Neural progenitor cell (in vitro differentiated cells): ENCODE results near the gene MAP7D1. TPM values are rescaled to one million over a fixed set of nuclear protein-coding genes. Genes with fewer than 3 reads are reported as not detected.

Experiments
- DNase-seq: peaks from one replicate; pipeline ENCODE4 v3.0.0-alpha.2; 2016; ENCODE audit warnings: low spot score
- H2AFZ ChIP-seq: fragments of 200-600 bp; sonication (generic); replicated peaks from 2 replicates; pipeline ENCODE4 v1.6.1; 2016; ENCODE audit warnings: antibody characterized with exemption
- H3F3A ChIP-seq: fragments of 200-600 bp; sonication (generic); 2 replicates; pipeline ENCODE4 v1.6.1; 2016; ENCODE audit warnings: antibody characterized with exemption, low read depth
- H3K27ac ChIP-seq: fragments of 200-600 bp; sonication (generic); 2 replicates; pipeline ENCODE4 v1.5.1; 2016; ENCODE audit warnings: mild to moderate bottlenecking
- H3K27me3 ChIP-seq: fragments of 200-600 bp; sonication (generic); 2 replicates; pipeline ENCODE4 v1.6.1; 2016; ENCODE audit warnings: mild to moderate bottlenecking, moderate library complexity
- H3K36me3 ChIP-seq: fragments of 200-600 bp; sonication (generic); 2 replicates; pipeline ENCODE4 v1.5.1; 2016
- H3K4me1 ChIP-seq: fragments of 200-600 bp; sonication (generic); 2 replicates; pipeline ENCODE4 v1.6.1; 2016; ENCODE audit warnings: mixed run types
- H3K4me2 ChIP-seq: fragments of 200-600 bp; sonication (generic); 2 replicates; pipeline ENCODE4 v1.6.1; 2016
- H3K4me3 ChIP-seq: fragments of 200-600 bp; sonication (generic); 2 replicates; pipeline ENCODE4 v1.5.1; 2016
- H3K79me2 ChIP-seq: fragments of 200-600 bp; sonication (generic); 2 replicates; pipeline ENCODE4 v1.6.1; 2016; ENCODE audit warnings: low read depth
- H3K9ac ChIP-seq: fragments of 200-600 bp; sonication (generic); 2 replicates; pipeline ENCODE4 v1.6.1; 2016
- H3K9me3 ChIP-seq: fragments of 200-600 bp; sonication (generic); 2 replicates; pipeline ENCODE4 v1.5.1; 2016; ENCODE audit warnings: low read depth
- H4K20me1 ChIP-seq: fragments of 200-600 bp; sonication (generic); 2 replicates; pipeline ENCODE4 v1.6.1; 2016; ENCODE audit warnings: low read depth
- H3K27ac Mint-ChIP-seq: 3 replicates; pipeline ENCODE4 v1.8.0; 2021; ENCODE audit warnings: mixed read lengths
- H3K27me3 Mint-ChIP-seq: 2 replicates; pipeline ENCODE4 v1.8.0; 2022; ENCODE audit warnings: low read depth, mild to moderate bottlenecking, inconsistent platforms, moderate library complexity, mixed read lengths; ENCODE audit not compliant: insufficient read depth
- H3K36me3 Mint-ChIP-seq: 3 replicates; pipeline ENCODE4 v1.8.0; 2021; ENCODE audit warnings: mixed read lengths
- H3K4me1 Mint-ChIP-seq: 3 replicates; pipeline ENCODE4 v1.8.0; 2021; ENCODE audit warnings: mixed read lengths
- H3K4me3 Mint-ChIP-seq: 3 replicates; pipeline ENCODE4 v1.8.0; 2021; ENCODE audit warnings: mild to moderate bottlenecking, moderate library complexity, mixed read lengths
- H3K9me3 Mint-ChIP-seq: 3 replicates; pipeline ENCODE4 v1.8.0; 2020; ENCODE audit warnings: mixed read lengths
- EZH2 ChIP-seq: fragments of 200-600 bp; sonication (generic); IDR thresholded peaks from 2 replicates; pipeline ENCODE4 v1.6.1; 2017; ENCODE audit warnings: antibody characterized with exemption, mild to moderate bottlenecking, moderate library complexity
- EZH2phosphoT487 ChIP-seq: fragments of 200-600 bp; sonication (generic); IDR thresholded peaks from 2 replicates; pipeline ENCODE4 v1.6.1; 2017; ENCODE audit warnings: antibody characterized with exemption
- total RNA-seq: library from RNA; depleted of rRNA; stranded (reverse); fragments of >200 nt; gene quantifications from 2 replicates; pipeline ENCODE4 v1.2.3, GENCODE V29; 2015; ENCODE audit warnings: low replicate concordance
- TF ChIP-seq, protein P1 (sequence below): fragments of 200-600 bp; sonication (generic); IDR thresholded peaks from 2 replicates; pipeline ENCODE4 v1.5.1; 2017; ENCODE audit warnings: antibody characterized with exemption, mild to moderate bottlenecking

The MAP7D1 gene
- total RNA-seq, 1 donor from 2014 or later: 35.0 TPM

DNA sequence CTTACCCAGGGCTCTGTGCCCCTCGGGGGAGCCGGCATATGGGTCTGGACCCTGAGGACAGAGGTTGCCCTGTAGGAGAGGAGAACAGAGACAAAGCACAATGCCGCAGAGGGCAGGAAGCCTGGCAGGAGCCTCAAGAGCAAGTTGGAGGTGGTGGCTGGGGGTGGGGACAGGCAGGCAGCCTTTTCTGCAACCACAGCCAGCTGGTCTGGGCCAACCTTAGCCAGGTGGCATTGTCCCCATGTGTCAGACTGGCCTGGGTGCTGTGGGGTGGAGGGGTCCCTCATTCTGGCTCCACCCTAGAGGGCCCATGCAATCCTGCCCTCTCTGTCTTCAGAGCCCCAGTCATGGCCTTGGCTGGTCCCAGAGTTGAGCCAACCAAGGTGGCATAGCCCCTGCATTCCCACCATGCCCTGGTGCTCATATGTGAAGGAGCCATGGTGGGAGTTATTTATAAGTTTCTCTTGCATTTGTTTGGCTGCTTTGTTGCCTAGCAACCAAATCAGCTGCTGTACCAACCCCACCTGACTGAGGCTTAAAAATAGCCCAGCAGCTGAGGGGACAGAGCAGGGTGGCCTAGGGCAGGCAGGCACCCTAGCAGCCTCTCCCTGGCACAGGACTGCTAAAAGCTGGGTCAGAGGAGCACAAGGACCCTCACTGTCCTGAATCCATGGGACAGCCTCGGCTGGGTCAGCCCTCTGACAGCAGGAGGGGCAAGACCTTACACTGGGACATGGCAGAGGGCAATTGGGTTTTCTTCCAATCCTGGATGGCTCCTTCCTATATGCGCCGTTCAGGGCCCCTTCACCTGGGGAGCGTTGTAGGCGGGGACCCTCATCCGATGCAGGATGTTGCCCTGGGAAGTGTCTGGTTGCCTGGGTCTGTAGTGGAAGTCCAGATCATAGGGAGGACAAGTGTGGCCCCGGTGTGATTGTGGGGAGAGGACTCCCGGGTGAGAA is 19.5 kb downstream of the MAP7D1 start:
- H3K4me2 ChIP-seq: no peak overlapping the region
- H3F3A ChIP-seq: peaks cover 37% of the 10 kb centered on the region
- H3K4me1 Mint-ChIP-seq: peaks cover 31% of the 10 kb centered on the region
- no peaks in the 10 kb centered on the region for H3K9me3 Mint-ChIP-seq
- H3K9me3 ChIP-seq: no peaks in the 10 kb centered on the region
- no peak overlapping the region for H3K4me3 ChIP-seq
- H4K20me1 ChIP-seq: peaks cover 95% of the 10 kb centered on the region
- H3K4me3 Mint-ChIP-seq: no peak overlapping the region
- TF ChIP-seq EZH2phosphoT487 (no peak), EZH2 (no peak)
- TF ChIP-seq, protein P1, sequence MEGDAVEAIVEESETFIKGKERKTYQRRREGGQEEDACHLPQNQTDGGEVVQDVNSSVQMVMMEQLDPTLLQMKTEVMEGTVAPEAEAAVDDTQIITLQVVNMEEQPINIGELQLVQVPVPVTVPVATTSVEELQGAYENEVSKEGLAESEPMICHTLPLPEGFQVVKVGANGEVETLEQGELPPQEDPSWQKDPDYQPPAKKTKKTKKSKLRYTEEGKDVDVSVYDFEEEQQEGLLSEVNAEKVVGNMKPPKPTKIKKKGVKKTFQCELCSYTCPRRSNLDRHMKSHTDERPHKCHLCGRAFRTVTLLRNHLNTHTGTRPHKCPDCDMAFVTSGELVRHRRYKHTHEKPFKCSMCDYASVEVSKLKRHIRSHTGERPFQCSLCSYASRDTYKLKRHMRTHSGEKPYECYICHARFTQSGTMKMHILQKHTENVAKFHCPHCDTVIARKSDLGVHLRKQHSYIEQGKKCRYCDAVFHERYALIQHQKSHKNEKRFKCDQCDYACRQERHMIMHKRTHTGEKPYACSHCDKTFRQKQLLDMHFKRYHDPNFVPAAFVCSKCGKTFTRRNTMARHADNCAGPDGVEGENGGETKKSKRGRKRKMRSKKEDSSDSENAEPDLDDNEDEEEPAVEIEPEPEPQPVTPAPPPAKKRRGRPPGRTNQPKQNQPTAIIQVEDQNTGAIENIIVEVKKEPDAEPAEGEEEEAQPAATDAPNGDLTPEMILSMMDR: no peak
- peaks cover 15% of the 10 kb centered on the region for H3K4me1 ChIP-seq
- H3K9ac ChIP-seq: no peak overlapping the region
- H3K27ac ChIP-seq: no peak overlapping the region
- H3K27me3 ChIP-seq: peaks cover 10% of the 10 kb centered on the region
- DNase-seq: no peak
- peaks cover 7% of the 10 kb centered on the region for H3K27me3 Mint-ChIP-seq
- no peak overlapping the region for H3K27ac Mint-ChIP-seq
- peaks cover 8% of the 10 kb centered on the region for H3K36me3 ChIP-seq
- no peak overlapping the region for H2AFZ ChIP-seq
- peaks cover 40% of the 10 kb centered on the region for H3K36me3 Mint-ChIP-seq
- H3K79me2 ChIP-seq: peaks cover under 1% of the 10 kb centered on the region

DNA sequence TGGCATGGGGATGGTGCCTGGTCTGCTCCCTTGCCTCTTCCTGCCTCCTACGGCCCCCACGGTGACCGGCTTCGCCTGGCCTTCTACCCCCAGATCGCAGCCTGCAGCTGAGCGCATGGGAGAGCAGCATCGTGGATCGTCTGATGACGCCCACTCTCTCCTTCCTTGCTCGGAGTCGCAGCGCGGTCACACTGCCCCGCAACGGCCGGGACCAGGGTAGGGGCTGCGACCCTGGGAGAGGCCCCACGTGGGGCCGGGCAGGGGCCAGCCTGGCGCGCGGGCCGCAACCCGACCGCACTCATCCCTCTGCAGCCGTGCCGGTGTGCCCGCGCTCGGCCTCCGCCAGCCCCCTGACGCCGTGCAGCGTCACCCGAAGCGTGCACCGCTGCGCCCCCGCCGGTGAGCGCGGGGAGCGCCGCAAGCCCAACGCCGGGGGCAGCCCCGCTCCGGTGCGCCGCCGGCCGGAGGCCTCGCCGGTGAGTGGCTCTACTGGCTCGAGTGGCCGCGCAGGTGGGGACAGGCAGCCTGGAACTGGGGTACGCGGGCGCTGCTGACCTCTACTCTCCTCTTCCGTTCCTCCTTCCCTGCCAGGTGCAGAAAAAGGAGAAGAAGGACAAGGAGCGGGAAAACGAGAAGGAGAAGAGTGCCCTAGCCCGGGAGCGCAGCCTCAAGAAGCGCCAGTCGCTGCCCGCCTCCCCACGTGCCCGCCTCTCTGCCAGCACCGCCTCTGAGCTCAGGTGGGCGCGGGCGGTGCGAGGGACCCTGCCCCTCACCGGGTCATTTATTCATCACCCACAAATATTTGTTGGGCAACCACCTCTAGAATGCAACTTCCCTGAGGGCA is 20.4 kb downstream of the MAP7D1 start:
- no peak overlapping the region for H3K9ac ChIP-seq
- Mint-ChIP-seq H3K36me3 (peaks cover 40% of the 10 kb centered on the region), H3K27me3 (peaks cover 5% of the 10 kb centered on the region), H3K4me1 (peaks cover 31% of the 10 kb centered on the region), H3K27ac (no peak overlapping the region), H3K4me3 (no peak overlapping the region), H3K9me3 (no peaks in the 10 kb centered on the region)
- no peak for TF ChIP-seq EZH2phosphoT487
- TF ChIP-seq, protein P1: peak; percentile 54
- peaks cover 15% of the 10 kb centered on the region for H3K4me1 ChIP-seq
- peaks cover 86% of the 10 kb centered on the region for H4K20me1 ChIP-seq
- no peak overlapping the region for H2AFZ ChIP-seq
- DNase-seq: peak; percentile 80
- H3K79me2 ChIP-seq: no peaks in the 10 kb centered on the region
- H3K4me3 ChIP-seq: no peak overlapping the region
- H3K27me3 ChIP-seq: peaks cover 10% of the 10 kb centered on the region
- H3K36me3 ChIP-seq: peaks cover 8% of the 10 kb centered on the region
- no peak overlapping the region for H3K27ac ChIP-seq
- no peaks in the 10 kb centered on the region for H3K9me3 ChIP-seq
- peaks cover 37% of the 10 kb centered on the region for H3F3A ChIP-seq
- H3K4me2 ChIP-seq: no peak overlapping the region

DNA sequence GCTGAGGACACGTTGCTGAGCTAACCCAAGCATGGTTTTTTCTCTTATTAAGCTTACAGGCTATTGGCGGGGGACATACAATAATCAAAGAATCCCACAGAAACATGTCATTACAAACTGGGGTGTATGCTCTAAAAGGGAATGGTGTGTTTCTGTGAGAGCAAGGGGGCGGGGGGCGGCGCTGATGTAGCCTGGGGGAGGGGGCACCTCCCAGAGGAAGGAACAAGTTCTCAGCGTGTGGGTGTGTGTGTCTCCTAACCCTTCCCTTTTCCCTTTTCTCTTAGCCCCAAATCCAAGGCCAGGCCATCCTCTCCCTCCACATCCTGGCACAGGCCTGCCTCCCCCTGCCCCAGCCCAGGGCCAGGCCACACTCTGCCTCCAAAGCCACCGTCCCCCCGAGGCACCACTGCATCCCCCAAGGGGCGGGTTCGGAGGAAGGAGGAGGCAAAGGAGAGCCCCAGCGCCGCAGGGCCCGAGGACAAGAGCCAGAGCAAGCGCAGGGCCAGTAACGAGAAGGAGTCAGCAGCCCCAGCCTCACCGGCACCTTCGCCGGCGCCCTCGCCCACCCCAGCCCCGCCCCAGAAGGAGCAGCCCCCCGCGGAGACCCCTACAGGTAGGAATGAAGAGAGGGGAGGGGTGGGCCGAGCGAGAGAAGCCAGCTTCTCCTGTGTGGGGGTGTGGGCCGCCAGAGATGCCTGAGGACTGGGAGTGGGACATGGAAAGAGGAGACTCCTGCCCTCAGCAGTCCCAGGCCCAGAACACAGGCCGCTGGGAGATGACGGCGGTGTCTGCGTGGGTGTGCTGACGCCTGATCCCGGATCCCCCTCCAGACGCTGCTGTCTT is 21.9 kb downstream of the MAP7D1 start:
- no peak overlapping the region for H3K4me3 Mint-ChIP-seq
- peak overlapping the region; percentile 20 for H3K4me3 ChIP-seq
- no peak overlapping the region for H3K27ac Mint-ChIP-seq

More for the DNA sequence above, 21.9 kb downstream of the MAP7D1 start:
- H3K27me3 Mint-ChIP-seq: peaks cover 5% of the 10 kb centered on the region
- Histone ChIP-seq H3K36me3 (peaks cover 8% of the 10 kb centered on the region), H3K27ac (no peak overlapping the region), H3K4me1 (peaks cover 15% of the 10 kb centered on the region), H4K20me1 (peaks cover 74% of the 10 kb centered on the region), H3K9ac (no peak overlapping the region), H3K4me2 (peak overlapping the region; percentile 78), H3K79me2 (no peaks in the 10 kb centered on the region), H3K27me3 (peaks cover 10% of the 10 kb centered on the region), H2AFZ (no peak overlapping the region), H3K9me3 (no peaks in the 10 kb centered on the region), H3F3A (peaks cover 37% of the 10 kb centered on the region)
- peaks cover 32% of the 10 kb centered on the region for H3K36me3 Mint-ChIP-seq
- peaks cover 27% of the 10 kb centered on the region for H3K4me1 Mint-ChIP-seq
- no peak for TF ChIP-seq EZH2
- TF ChIP-seq EZH2phosphoT487: no peak
- TF ChIP-seq, protein P1: no peak
- H3K9me3 Mint-ChIP-seq: no peaks in the 10 kb centered on the region
- DNase-seq: peak; percentile 24
